HG03025 (cell line): ENCODE results near the gene CD177.
"Not testable (repeated sequence)": the region's sequence is repeated elsewhere in the genome, so short reads cannot be mapped to it uniquely, and the experiment has no call there.

ENCODE experiments used
- ATAC-seq: cut with Tn5 transposase; IDR thresholded peaks from one replicate; pipeline ENCODE4 v1.9.1; 2021; ENCODE audit warnings: mild to moderate bottlenecking, moderate library complexity; ENCODE audit not compliant: unreplicated experiment, low FRiP score

Gene CD177, protein sequence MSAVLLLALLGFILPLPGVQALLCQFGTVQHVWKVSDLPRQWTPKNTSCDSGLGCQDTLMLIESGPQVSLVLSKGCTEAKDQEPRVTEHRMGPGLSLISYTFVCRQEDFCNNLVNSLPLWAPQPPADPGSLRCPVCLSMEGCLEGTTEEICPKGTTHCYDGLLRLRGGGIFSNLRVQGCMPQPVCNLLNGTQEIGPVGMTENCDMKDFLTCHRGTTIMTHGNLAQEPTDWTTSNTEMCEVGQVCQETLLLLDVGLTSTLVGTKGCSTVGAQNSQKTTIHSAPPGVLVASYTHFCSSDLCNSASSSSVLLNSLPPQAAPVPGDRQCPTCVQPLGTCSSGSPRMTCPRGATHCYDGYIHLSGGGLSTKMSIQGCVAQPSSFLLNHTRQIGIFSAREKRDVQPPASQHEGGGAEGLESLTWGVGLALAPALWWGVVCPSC

GRCh38 chr19:43353606-43354304 is at the start of gene CD177:
Gene CD177, plus strand, starts transcription at chr19:43353686. Its CDS starts 29 bp downstream, at chr19:43353715.
- ATAC-seq: no peak

- no peak for ATAC-seq
Measured at GRCh38 chr19:43305642-43306041, 47.8 kb upstream of the CD177 start.

GRCh38 chr19:43306097-43306496 is 47.4 kb upstream of the CD177 start:
- ATAC-seq: no peak

GRCh38 chr19:43308244-43308815 is 45.2 kb upstream of the CD177 start:
- no peak for ATAC-seq

GRCh38 chr19:43309466-43309865 is 44.0 kb upstream of the CD177 start:
- no peak for ATAC-seq

- ATAC-seq: no peak
Measured at GRCh38 chr19:43310221-43310620, 43.3 kb upstream of the CD177 start.

- ATAC-seq: no peak
Measured at GRCh38 chr19:43311256-43311655, 42.2 kb upstream of the CD177 start.

DNA sequence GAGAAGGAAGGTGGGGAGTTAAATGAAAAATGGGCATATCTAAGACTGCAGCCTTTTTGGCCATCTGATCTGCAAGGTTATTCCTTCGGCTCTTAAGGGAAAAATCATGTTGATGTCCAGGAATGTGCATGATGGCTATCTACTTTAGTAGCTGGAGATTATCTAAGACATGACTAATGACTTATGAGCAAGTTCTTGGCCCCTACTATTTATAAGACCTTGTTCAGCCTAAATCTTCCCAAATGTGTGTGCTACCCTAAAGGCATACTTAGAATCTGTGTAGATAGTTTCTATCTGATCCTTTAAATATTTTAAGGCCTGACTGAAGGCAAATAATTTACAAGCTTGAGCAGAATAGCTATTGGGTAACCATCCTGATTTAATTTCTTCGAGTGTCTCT is 41.8 kb upstream of the CD177 start:
- ATAC-seq: no peak

GRCh38 chr19:43313711-43314495 is 39.6 kb upstream of the CD177 start:
- ATAC-seq: no peak

GRCh38 chr19:43315851-43316250 is 37.6 kb upstream of the CD177 start:
- no peak for ATAC-seq

- ATAC-seq: no peak
Measured at GRCh38 chr19:43316591-43317319, 36.7 kb upstream of the CD177 start.

DNA sequence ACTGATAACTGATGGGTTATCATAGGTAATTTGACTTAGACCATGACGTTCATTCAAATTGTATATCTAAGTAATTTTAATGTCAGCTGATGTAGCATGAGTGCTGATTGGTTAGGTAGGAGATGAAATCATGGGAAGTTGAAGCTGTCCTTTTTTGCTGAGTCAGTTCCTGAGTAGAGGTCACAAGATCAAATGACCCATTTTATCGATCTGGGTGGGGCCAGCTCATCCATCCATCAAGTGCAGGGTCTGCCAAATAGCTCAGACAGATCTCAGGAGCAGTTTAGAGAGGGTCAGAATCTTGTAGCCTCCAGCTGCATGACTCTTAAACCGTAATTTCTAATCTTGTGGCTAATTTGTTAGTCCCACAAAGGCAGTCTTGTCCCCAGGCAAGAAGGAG is 35.3 kb upstream of the CD177 start:
- ATAC-seq: no peak

DNA sequence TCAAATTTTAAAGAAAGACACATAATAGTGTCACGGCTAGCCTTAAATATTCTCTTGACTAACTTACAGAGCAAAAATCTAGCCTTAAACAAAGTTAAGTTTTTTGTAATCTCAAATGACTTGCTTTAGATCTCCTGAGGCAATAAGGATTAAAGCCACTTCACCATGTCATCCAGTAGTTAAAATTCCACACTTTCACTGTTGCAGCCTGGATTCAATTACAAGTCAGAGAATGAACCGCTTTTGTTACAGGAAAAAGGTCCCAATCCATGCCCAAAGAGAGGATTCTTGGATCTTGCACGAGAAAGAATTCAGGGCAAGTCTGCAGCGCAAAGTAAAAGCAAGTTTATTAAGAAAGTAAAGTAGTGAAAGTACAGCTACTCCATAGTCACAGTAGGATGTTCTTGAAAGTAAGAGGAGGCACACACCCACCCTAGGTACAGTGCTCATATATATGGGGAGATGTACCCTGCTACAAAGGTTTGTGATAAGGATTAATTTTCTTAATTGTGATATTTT is 34.6 kb upstream of the CD177 start:
- ATAC-seq: no peak

- no peak for ATAC-seq
Measured at GRCh38 chr19:43320546-43320945, 32.9 kb upstream of the CD177 start.

GRCh38 chr19:43326761-43327160 is 26.7 kb upstream of the CD177 start:
- not testable (repeated sequence) for ATAC-seq

DNA sequence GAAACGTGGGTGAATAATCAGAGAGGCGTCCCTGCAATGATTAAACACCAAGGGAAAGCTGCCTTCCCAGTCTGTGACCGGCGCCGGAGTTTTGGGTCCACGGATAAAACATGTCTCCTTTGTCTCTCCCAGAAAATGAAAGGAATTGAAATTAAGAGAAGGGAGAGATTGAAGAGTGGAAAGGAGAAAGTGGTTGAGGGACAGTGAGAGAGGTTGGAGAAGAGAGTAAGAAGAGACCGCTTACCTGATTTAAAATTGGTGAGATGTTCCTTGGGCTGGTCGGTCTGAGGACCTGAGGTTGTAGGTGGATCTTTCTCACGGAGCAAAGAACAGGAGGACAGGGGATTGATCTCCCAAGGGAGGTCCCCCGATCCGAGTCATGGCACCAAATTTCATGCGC is 24.9 kb upstream of the CD177 start:
- ATAC-seq: not testable (repeated sequence)

DNA sequence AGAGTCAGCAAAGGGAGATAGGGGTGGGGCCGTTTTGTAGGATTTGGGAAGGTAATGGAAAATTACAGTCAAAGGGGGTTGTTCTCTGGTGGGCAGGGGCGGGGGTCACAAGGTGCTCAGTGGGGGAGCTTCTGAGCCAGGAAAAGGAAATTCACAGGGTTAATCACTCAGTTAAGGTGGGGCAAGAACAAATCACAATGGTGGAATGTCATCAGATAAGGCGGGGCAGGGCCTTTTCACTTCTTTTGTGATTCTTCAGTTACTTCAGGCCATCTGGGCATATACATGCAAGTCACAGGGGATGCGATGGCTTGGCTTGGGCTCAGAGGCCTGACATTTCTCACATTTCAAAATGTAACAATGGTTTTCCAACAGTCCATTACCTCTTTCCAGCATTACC is 24.4 kb upstream of the CD177 start:
- not testable (repeated sequence) for ATAC-seq

GRCh38 chr19:43329989-43330388 is 23.5 kb upstream of the CD177 start:
- ATAC-seq: no peak

DNA sequence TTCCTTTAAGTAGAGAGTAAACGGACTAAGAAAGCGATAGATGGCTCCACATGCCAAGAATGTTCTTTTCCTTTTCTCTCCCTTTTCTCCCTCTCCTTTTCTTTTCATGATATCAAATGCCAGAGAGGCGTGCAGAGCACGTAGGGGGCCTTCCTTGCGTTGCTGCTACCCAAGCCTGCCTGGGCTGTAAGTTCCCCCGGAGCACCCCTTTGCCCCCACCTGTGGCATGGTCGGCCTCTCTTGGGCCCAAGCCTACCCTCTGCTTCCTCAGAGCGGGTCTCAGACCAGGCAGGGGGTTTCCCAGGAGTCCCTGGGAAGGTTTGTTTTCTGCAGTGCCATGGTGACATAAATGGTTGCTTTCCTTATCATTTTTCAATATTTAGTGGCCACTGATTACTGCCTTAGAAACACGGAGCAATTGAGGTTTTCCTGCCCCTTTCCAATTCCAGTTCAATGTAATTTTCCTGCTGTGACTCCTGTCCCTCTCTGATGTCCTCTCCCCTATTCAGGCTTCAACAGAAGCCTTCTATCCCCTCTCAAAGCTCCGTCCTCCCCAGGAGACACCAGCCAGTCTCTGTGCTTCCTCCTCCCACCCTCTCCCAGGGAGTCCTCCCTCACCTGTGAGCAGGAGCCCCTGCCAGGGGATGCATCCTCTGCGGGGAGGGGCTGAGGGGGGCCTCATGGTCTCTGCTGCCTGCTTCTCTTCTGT is 22.6 kb upstream of the CD177 start:
- no peak for ATAC-seq
